HG03025 (cell line): Measurements from ENCODE around the gene PADI2.

ENCODE experiments used
- ATAC-seq: cut with Tn5 transposase; IDR thresholded peaks from one replicate; pipeline ENCODE4 v1.9.1; 2021; ENCODE audit warnings: mild to moderate bottlenecking, moderate library complexity; ENCODE audit not compliant: unreplicated experiment, low FRiP score

Gene PADI2

GRCh38 chr1:17061892-17062291 is 57.4 kb downstream of the PADI2 start:
- ATAC-seq = no peak

- ATAC-seq = no peak
These were observed 57.8 kb downstream of the PADI2 start for GRCh38 chr1:17061486-17061885.

GRCh38 chr1:17060306-17060749 is 58.9 kb downstream of the PADI2 start:
- ATAC-seq = no peak

- no peak for ATAC-seq
These were observed 59.6 kb downstream of the PADI2 start for GRCh38 chr1:17059391-17060305.

GRCh38 chr1:17056551-17056950 is 62.7 kb downstream of the PADI2 start:
- ATAC-seq = no peak

- no peak for ATAC-seq
These were observed 63.5 kb downstream of the PADI2 start for GRCh38 chr1:17055801-17056200.

GRCh38 chr1:17053685-17054410 is 65.4 kb downstream of the PADI2 start, which contains the start of gene SDHB:
SDHB (minus strand) TSS chr1:17054032; CDS start chr1:17054019, 13 bp downstream.
- peak; percentile 94 for ATAC-seq

- no peak for ATAC-seq
These were observed 66.1 kb downstream of the PADI2 start for GRCh38 chr1:17053086-17053684.

- no peak for ATAC-seq
These were observed 66.6 kb downstream of the PADI2 start for GRCh38 chr1:17052641-17053040.

GRCh38 chr1:17052038-17052437 is 67.2 kb downstream of the PADI2 start:
- no peak for ATAC-seq

GRCh38 chr1:17047924-17048323 is 71.3 kb downstream of the PADI2 start:
- no peak for ATAC-seq

- no peak for ATAC-seq
These were observed 73.0 kb downstream of the PADI2 start for GRCh38 chr1:17046334-17046657.

- ATAC-seq = no peak
These were observed 73.5 kb downstream of the PADI2 start for GRCh38 chr1:17045634-17046333.

GRCh38 chr1:17045150-17045549 is 74.1 kb downstream of the PADI2 start:
- no peak for ATAC-seq

- ATAC-seq = no peak
These were observed 75.6 kb downstream of the PADI2 start for GRCh38 chr1:17043676-17044075.

GRCh38 chr1:17040135-17040534 is 79.1 kb downstream of the PADI2 start:
- ATAC-seq = no peak

- ATAC-seq = no peak
These were observed 79.7 kb downstream of the PADI2 start for GRCh38 chr1:17039522-17039921.

- ATAC-seq = no peak
These were observed 85.8 kb downstream of the PADI2 start for GRCh38 chr1:17033481-17033880.

GRCh38 chr1:17032741-17033140 is 86.5 kb downstream of the PADI2 start:
- no peak for ATAC-seq

GRCh38 chr1:17031436-17031835 is 87.8 kb downstream of the PADI2 start:
- ATAC-seq = no peak

GRCh38 chr1:17030206-17030605 is 89.0 kb downstream of the PADI2 start:
- ATAC-seq = no peak
